Measurements from ENCODE around the gene DGKK.
A peak's percentile ranks its signal among the peaks of the same experiment; 100 is the strongest.

Gene DGKK, protein sequence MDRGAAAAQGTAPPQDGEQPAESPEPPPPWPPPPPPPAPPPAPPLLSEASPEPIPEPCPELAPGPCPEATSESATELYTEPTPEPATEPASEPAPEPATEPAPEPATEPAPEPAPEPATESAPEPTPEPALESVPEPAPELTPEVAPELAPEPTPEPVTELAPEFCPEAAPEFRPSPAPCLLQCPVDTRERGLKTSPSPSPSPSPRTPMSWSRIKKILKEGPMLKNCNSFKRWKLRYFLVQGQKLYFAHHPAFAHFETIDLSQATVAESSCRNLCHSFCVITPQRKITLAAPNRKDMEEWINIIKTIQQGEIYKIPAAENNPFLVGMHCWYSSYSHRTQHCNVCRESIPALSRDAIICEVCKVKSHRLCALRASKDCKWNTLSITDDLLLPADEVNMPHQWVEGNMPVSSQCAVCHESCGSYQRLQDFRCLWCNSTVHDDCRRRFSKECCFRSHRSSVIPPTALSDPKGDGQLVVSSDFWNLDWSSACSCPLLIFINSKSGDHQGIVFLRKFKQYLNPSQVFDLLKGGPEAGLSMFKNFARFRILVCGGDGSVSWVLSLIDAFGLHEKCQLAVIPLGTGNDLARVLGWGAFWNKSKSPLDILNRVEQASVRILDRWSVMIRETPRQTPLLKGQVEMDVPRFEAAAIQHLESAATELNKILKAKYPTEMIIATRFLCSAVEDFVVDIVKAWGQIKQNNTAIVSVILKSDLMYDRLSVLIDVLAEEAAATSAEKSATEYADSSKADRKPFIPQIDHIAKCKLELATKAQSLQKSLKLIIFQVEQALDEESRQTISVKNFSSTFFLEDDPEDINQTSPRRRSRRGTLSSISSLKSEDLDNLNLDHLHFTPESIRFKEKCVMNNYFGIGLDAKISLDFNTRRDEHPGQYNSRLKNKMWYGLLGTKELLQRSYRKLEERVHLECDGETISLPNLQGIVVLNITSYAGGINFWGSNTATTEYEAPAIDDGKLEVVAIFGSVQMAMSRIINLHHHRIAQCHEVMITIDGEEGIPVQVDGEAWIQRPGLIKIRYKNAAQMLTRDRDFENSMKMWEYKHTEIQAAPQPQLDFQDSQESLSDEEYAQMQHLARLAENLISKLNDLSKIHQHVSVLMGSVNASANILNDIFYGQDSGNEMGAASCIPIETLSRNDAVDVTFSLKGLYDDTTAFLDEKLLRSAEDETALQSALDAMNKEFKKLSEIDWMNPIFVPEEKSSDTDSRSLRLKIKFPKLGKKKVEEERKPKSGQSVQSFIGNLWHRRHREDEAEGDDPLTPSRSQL

DNA sequence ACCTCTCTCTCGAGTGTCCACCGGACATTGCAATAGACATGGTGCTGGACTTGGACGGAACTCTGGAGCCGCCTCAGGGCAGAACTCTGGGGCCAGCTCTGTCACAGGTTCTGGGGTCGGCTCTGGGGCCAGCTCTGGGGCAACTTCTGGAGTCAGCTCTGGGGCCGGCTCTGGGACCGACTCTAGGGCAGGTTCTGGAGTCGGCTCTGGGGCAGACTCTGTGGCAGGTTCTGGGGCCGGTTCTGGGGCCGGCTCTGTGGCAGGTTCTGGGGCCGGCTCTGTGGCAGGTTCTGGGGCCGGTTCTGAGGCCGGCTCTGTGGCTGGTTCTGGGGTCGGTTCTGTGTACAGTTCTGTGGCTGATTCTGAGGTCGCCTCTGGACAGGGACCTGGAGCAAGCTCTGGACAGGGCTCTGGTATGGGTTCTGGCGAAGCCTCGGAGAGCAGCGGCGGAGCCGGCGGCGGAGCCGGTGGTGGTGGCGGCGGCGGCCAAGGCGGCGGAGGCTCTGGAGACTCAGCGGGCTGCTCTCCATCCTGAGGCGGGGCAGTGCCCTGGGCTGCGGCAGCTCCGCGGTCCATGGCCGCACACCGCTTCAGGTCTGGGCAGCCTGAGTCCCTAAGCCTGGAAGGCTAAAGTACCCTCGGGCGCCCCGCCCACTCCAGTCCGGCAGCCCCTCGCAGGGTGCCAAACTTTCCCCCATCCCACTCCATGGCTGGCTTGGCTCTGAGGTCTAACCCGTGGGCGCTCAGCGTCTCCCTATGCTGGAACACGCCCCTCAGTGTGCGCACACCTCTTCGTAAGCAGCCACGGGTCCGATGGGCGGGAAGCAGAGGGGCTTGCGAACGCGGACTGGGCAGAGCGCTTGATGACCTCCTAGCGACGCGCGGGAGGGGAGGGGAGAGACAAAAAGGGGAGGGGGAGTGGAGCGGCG lies at the start of gene DGKK:
TSS of gene DGKK (minus strand) at position 723 of the 929 bp plus-strand sequence. CDS start at position 576, 147 bp downstream.
- no peak for DNase-seq

DNA sequence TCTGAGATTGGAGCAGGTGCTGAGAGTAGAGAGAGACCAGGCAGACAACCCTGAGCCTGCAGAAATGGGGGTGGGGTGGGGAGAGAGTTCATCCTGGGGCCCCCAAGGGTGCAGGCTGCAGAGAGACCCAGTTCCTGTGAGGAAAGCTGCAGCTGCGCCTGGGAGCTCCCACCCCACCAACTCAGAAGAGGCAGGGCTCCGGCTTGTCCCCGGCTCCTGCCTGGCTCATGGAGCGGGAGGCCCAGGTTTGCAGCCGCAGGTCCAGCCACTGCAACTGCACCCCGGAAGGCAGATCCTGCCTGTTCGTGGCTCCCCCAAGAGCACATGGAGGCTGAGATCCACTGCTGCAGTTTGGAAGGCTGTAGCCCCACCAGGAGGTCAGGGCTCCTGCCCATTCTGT lies 44.2 kb upstream of the DGKK start:
- DNase-seq = no peak

DNA sequence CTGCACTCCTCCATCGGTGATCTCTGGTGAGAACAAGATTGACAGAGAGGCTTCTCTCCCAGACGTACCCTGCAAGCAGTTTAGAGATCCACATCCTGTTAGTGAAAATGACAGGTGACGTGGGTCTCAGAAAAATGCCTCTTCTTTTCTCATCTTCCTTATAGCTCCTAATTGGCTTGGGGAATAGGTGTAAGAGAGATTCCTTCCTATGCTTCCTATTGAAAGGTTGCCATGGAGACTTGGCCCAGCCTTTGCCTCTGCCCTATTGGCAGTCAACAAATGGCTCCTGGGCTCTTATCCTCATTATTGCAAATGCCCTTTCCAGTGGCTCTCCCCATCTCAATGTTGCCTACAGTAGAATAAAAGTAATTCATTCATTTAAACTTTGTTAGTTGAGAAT lies 26.5 kb upstream of the DGKK start:
- no peak for DNase-seq

DNA sequence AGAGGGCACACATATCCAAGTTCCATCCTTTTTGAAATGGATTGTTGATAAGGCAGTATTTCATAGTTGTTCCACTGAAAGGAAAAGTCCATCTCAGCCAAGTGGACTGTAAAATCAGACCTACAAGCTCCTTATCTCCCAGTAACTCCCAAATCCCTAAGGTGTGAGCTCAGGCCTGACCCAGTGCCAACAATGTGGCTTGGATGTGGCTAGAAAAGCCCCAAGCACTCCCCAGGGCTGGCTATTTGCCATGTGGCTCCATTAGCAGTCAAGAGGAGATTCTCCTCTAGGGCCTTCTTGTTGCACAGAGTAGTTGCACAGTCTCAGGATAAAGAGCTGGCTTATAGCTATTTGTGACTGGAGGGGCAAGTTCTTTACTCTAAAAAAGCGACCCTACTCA lies 25.0 kb upstream of the DGKK start:
- no peak for DNase-seq

DNA sequence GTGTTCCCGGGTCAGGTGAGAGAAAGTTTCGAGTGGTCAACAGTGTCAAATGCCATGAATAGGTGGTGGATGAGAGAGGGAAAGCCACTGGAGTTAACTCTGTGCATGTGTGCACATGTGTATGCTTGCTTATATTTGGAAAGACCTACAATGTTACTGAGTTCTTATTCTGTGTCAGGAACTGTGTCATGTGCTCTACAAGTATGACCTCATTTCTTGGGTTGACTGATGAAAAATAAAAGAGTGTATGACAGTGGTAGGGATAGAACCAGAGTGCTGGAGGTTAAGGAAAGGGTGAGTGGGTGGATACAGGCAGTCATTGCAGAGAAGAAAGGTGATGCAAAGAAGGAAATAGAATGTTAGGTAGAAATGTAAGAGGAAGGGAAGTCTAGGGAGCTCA lies 22.1 kb upstream of the DGKK start:
- no peak for DNase-seq

DNA sequence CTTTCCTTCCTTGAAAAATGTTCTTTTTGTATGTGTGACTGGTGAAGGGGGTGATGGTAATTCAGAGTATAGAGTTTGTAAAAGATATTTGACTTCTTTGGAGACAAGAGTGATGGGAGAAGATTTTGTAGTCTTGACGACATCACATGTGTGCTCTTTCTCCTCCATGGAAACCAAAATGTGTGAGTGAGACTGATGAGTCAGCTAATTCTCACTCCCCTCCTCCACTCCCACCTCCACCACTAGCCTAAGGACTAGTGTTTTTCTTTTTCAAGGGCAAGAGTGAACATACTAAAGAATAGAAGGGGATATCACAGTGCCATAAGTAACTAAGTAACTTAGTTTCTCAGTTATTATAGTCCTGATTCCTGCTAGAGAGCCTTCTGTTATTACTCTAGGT lies 14.0 kb upstream of the DGKK start:
- no peak for DNase-seq

DNA sequence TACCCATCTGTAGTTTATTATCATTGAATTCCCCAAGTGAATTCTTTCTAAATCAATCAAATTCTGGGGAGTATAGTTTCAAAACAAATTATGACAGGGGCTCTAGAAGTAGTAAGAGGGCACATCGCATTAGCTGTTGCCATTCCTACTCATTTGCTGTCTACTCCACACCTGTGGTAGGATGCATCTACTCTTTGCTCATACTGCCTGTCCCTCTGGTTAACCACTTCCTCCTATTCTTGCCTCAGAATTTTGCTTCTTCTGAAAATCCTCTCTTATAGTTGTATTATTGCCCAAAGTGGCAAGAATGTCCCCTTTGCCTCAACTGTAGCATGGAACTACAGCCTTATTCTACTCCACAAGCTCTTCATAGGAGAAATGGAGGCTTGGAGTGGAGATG lies 12.7 kb upstream of the DGKK start:
- no peak for DNase-seq

DNA sequence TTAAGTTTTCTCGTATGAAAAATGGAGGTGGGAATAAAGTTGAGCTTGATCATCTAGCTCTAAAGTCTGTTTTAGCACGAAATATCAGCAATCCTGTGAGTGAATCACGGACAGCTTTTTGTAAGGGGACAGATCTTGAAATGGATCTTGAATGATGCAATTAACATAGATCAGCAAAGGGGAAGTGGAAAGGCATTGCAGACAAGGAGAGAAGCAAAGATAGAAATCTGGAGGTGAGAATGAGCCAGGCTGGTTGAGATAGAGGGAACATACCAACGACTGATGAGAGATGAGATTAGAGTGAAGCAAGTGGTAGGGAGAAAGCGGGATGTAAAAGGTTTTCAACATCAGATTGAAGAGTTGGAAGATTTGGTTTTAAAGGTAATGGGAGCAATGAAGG lies 4.6 kb upstream of the DGKK start:
- DNase-seq = no peak

DNA sequence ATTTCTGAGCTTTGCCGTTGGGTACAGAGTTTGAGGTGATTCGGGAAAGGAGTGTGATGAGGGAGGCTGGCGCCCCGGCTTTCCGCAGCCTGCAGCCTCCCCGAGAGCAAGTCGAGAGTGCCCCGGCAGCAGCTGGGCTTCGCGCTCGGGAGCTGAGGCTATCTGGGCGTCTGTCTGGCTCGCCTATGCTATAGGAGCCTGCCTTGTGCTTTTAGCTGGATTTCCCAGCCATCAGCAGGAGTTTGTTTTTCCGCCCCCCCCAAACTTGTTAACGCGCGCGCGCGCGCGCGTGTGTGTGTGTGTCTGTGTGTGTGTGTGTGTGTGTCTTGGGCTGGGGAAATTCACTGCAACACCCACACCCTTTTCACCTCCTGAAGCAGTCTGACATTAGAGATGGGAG lies 765 bp upstream of the DGKK start:
- no peak for DNase-seq

DNA sequence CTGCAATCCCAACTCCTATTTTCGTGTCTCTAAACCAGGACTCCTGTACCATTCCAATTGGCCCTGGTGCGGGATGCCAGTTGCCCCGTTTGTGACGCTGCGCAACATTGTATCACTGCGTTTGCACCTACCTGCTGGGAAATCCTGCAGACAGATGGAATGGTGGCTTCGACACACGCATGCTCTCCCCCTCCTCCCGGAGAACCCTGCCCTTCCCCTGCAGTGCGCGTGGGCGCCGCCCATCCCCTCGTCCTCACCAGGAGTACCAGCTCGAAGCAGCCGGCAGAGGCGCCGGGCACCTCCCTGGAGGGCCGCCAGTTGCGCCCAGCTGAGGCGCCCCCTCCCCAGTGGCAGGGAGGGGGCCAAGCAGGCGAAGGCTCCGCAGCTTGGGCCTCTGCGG lies 1.4 kb downstream of the DGKK start:
- DNase-seq = no peak

DNA sequence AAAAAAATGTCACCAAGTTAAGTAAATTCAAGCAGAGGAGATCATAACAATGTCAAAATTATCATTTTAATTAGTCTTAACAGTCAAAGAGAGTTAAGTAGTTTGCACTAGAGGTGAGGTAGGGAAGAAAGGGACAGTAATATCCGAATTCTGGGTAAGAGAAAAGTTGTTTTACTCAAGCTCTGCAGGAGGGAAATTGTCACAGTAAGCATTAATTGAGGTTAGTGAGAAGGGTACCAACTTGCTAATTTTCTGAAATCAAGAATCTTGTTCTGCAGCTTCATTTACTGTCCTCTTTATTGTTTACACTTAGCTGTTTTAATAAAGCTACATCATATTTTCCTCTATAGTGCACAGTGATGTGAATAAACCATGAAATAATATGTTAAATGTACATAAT lies 11.0 kb downstream of the DGKK start:
- no peak for DNase-seq

DNA sequence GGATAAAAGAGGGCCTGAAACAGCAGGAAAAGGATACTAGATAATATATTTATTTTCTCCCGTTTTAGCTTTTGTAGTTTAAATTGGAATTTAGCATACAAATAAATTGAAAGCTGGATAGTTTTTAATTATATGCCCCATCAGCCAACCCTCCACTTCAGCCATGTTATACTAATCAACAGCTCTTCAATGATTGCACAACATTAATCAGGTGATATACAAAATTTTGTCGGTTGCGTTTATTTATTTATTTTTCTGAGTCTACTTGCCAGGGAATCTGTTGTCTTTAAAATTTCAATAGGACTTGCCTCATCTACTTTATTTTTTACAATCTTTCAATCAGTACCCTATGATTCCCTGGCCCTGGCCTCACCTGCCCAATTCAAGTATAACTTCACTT lies 12.1 kb downstream of the DGKK start:
- DNase-seq = no peak

DNA sequence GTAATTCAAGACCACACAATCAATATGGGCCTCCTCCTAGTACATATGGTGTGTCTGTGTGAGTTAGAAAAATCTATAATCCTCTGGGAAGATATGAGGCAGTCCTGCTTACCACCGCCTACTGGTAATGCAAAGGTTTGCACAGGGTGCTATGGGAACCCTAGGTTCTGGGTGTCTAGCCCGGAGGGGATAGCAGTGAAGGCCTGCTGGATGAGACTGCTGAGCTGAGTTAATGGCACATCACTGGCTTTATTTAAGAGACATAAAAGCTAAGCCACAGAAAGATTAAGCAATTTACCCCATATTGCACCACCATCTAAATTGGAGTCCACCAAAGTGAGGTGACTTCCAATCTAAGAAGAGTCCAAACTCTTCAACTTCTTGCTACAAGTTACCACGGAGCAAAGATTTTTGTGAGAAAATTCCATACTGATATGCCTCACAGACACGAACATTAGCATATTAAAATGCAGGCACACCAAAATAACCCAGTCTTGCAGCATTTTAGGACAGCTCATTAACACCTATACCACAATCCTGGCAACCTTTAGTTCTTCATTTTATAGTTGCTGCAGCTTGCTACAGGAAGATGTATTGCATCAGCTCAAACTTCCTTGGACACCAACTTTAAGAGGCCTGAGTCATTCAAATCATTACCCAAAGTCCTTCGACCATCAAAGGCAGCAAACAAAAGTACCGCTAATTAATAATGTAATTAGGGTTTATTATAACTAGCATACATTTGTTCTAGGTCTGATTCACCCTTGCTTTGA lies 13.7 kb downstream of the DGKK start:
- no peak for DNase-seq

DNA sequence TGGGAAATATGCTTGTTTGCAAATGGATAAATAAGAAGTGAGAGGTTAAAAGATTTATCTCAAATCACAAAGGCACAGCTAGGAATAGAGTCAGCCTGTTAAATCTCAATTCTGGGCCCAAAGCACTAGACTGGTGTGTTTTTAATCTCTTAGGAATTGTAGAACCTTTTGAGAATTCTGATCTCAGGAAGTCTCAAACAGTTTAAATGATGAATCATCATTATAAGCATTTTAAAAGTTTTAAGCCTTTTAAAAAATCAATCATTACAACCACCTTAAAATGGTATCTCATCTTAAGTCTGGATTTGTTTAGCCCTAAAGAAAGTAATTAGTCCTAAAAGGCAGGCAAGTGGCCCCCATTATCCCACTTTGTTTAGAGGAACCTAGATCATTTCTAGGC lies 17.8 kb downstream of the DGKK start:
- DNase-seq = no peak

DNA sequence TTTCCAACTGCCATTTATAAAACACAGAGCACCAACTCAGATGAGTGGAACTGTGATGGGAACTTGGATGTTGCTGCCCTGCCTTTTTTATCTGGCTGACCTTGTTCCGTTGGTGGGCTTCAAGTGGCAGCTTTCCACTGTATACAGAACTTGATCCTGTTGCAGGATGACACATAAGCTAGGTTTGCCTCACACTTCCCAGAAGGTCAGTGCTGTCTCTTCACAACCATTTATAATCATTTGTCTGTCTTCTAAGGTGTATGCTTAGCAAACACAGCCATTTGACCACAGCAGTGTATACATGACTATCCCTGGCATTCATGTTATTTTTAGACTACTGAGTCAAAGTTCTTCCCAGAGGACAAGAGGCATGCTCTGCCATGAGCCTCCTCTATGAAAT lies 20.3 kb downstream of the DGKK start:
- DNase-seq = no peak

DNA sequence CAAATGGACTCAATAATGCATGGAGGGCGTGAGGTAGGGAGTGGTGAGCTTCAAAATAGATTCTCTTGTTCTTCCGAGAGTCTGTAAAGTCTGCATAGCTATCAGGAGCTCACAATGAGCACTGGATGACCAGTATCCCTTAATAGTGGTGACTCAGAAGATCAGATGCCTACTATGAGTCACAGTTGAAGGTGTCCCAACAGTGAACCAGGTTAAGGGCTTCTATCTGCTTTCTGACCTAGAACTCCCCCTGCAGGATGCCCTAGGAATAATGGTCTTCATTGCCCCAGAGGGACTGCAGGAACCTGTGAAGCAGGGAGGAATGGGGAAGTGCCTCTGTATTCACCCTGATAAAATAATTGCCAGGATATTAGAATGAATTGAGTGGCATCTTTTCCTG lies 22.1 kb downstream of the DGKK start:
- DNase-seq = peak in 1 of 2 donors; percentile 8

DNA sequence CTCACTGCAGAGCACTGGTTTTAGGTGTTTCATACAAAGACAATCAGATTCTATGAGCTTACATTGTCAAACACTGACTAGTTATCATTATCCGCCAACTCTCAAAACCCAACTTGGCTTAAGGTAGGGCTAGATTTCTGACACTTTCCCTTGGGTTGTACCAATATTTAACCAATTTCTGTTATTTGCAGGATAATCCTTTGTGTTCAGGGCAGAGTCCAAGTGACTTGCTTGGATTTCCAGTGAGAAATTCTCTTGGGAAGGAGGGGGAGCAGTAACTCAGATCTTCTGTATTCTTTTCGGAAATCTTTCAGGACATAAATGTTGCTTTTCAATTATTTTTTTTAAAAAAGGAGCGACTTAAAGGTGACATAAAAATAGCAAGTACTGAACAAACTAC lies 23.1 kb downstream of the DGKK start:
- no peak for DNase-seq

DNA sequence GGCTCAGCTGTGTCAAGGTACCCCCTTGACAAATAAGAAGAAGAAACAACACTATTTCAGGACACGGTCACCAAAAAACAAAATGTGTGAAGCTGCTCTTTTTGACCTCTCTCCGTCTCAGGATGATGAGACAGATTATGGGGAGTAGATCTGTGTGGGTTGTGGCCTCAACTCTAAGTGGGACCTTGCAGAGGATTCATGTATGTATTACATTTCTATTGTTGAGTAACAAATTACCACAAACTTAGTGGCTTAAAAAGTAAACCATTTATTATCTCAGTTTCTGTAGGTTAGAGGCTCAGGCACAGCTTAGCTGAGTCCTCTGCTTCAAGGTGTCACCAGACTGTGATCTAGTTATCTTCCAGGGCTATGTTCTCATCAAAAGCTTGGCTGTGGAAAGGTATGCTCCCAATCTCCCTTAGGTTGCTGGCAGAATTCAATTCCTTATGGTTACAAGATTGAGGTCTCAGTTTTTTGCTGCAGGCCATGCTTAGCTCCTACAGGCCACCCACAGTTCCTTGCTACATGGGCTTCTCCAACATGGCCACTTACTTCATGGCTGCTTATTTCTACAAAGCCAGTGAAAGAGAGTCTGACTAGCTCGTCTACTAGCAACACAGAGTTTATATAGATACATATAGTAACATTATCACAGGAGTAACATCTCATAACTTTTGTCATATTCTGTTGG lies 28.1 kb downstream of the DGKK start:
- no peak for DNase-seq

DNA sequence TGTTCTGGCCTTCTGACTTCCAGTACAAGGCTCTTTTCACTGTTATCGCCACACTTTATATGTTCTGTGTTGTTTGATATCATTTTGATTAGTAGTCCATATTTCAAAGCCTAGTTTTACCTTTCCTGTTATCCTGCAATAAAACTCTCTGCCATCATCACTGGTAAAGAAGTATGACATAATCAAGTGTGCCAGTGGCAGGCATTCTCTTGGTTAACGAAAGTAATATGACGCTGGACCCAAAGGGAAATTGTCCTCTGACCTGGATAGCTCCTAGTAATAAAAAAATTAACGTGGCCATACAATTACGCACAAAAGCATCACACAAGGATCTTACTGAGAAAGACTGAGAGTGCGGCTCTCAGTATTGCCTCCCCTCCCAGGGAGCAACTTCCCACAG lies 33.8 kb downstream of the DGKK start:
- DNase-seq = no peak

DNA sequence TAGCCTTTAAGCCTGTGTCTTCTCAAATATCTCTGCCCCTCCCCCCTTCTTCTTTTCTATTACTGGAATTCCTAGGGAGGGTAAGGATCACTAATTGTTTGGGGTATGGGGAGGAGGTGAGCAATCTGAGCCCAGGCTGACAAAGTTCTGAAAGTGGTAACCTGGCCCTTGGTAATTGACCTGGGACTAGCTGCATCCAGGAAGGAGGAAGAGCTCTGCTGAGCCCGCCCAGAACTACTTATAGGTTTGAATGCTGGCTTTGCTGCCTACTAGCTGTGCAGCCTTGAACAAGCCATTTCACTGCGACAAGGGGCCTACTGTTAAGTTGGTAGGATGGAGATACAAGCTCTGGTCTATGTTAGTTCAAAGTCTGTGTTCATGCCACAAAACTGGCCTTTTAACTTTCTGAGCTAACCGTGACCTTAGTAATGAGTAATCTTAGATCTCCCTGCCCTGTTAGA lies 37.8 kb downstream of the DGKK start:
- no peak for DNase-seq

DNA sequence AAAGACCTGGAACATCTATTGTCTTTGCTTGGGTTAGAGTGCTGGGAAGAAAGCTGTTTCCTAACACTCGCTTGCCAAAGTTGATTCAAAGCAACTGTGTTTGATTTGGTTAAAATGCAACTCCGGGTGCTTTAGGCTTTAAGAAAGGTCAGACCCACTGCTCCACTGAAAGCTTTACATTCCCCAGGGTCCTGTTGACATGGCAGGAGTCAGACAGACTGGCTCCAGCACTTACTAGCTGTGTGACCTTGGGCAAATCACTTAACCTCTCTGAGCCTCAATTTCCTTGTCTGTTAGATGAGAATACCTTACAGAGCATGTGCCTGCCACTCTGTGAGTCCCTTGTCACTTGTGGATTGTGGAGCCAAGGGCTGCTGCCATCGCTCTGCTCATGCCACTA lies 39.0 kb downstream of the DGKK start:
- no peak for DNase-seq
